ENCODE data around the gene TRIM64C.
"Not testable (repeated sequence)": the region's sequence is repeated elsewhere in the genome, so short reads cannot be mapped to it uniquely, and the experiment has no call there.

DNA sequence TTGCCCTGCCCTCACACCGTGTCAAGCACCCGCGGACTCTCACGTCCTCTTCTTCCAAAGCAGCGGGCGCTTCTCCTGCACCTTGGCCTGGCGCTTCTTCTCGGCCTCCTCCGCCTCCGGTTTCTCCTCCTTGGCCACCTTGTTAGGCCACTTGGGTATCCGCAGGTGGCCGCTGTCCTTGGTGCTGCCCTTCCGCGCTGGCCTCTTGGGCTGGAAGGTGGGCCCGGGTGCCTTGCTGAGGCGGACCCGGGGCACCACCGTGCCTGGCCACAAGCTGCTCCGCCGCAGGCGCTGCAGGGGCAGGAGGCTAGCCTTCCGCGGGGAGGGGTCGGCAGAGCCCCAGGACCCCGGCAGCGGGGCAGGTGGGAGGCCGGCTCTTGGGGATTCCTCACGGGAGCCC lies 10.7 kb downstream of the TRIM64C start:
- TF ChIP-seq, protein P1, sequence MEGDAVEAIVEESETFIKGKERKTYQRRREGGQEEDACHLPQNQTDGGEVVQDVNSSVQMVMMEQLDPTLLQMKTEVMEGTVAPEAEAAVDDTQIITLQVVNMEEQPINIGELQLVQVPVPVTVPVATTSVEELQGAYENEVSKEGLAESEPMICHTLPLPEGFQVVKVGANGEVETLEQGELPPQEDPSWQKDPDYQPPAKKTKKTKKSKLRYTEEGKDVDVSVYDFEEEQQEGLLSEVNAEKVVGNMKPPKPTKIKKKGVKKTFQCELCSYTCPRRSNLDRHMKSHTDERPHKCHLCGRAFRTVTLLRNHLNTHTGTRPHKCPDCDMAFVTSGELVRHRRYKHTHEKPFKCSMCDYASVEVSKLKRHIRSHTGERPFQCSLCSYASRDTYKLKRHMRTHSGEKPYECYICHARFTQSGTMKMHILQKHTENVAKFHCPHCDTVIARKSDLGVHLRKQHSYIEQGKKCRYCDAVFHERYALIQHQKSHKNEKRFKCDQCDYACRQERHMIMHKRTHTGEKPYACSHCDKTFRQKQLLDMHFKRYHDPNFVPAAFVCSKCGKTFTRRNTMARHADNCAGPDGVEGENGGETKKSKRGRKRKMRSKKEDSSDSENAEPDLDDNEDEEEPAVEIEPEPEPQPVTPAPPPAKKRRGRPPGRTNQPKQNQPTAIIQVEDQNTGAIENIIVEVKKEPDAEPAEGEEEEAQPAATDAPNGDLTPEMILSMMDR (optimal IDR thresholded peaks at IDR 0.05 in 1 of 3, IDR thresholded peaks at IDR 0.05 in 1 of 3, conservative IDR thresholded peaks at IDR 0.05 in 1 of 3; ENCODE audit: extremely low read depth in 1 of 3, insufficient read depth in 2 of 3, low read length in 3 of 3), result not testable (repeated sequence)
- not testable (repeated sequence) for TF ChIP-seq EZH2 (IDR thresholded peaks at IDR 0.05; ENCODE audit: low read length)

All from keratinocyte (primary cell).